H1 (cell line): ENCODE measurements around the gene SLC35B2. TPM values are rescaled to one million over a fixed set of nuclear protein-coding genes. Genes with fewer than 3 reads are reported as not detected.

Source experiments
- CTCF ChIA-PET: fragments of 300-600 bp; sonication (Branson Sonifier 250); formaldehyde crosslinking; loops from one replicate; lab custom pipeline; 2021; ENCODE audit not compliant: partially characterized antibody; lab: Charles Lee
- POLR2A ChIA-PET: fragments of 300-600 bp; sonication (Branson Sonifier 250); formaldehyde crosslinking; loops from one replicate; lab custom pipeline; 2021; ENCODE audit warnings: inconsistent platforms; ENCODE audit not compliant: partially characterized antibody; lab: Charles Lee
- DNase-seq, 2 experiments: peaks; one replicate each; pipeline versions ENCODE4 v3.0.0 to v3.0.0-alpha.2; 2010 to 2022; ENCODE audit warnings: low spot score in 2 of 2, low read depth in 1 of 2, mixed read lengths in 1 of 2
- FAIRE-seq: peaks from 2 replicates; lab custom pipeline; 2011; peaks lifted over from hg19 to GRCh38; lab: Jason Lieb, UNC
- H2AFZ ChIP-seq: 2 replicates; pipeline ENCODE4 v1.8.1; 2012; ENCODE audit warnings: low read length, inconsistent platforms
- H2AK5ac ChIP-seq: 2 replicates; pipeline ENCODE4 v1.6.1; 2013; ENCODE audit warnings: low read depth, low read length
- H2BK120ac ChIP-seq: replicated peaks from 2 replicates; pipeline ENCODE3; 2013; ENCODE audit warnings: low read depth, low read length, inconsistent platforms
- H2BK12ac ChIP-seq: 2 replicates; pipeline ENCODE4 v1.6.1; 2013; ENCODE audit warnings: low read depth, low read length
- H2BK15ac ChIP-seq: 2 replicates; pipeline ENCODE4 v1.6.1; 2013; ENCODE audit warnings: low read length
- H2BK20ac ChIP-seq: 2 replicates; pipeline ENCODE4 v1.6.1; 2013; ENCODE audit warnings: low read length
- H2BK5ac ChIP-seq: 2 replicates; pipeline ENCODE4 v1.6.1; 2013; ENCODE audit warnings: low read depth, low read length
- H3K14ac ChIP-seq: 2 replicates; pipeline ENCODE4 v1.6.1; 2013; ENCODE audit warnings: inconsistent platforms; ENCODE audit not compliant: insufficient read length
- H3K18ac ChIP-seq: 2 replicates; pipeline ENCODE4 v1.6.1; 2013; ENCODE audit warnings: low read length; ENCODE audit errors: extremely low read depth
- H3K23ac ChIP-seq: 2 replicates; pipeline ENCODE4 v1.6.1; 2013; ENCODE audit warnings: inconsistent platforms; ENCODE audit not compliant: insufficient read length
- H3K23me2 ChIP-seq: 2 replicates; pipeline ENCODE4 v1.6.1; 2013; ENCODE audit warnings: low read depth, low read length
- H3K27ac ChIP-seq: 2 replicates; pipeline ENCODE4 v1.6.1; 2011; ENCODE audit warnings: low read depth, low read length, inconsistent platforms
- H3K27me3 ChIP-seq, 4 experiments: replicated peaks in 1 of 4; 1 replicate in 1 of 4; 2 replicates in 3 of 4; pipeline versions ENCODE4 v1.6.1 to v1.8.1; 2011 to 2013; ENCODE audit warnings: low read length in 3 of 4, mild to moderate bottlenecking in 3 of 4, inconsistent platforms in 2 of 4, mixed read lengths in 2 of 4, moderate library complexity in 1 of 4; ENCODE audit not compliant: control insufficient read depth in 3 of 4, insufficient read depth in 3 of 4; ENCODE audit errors: extremely low read depth in 1 of 4
- H3K36me3 ChIP-seq, 4 experiments: 2 replicates each; pipeline versions ENCODE4 v1.6.1 to v1.8.1; 2011 to 2013; ENCODE audit warnings: mild to moderate bottlenecking in 4 of 4, low read length in 3 of 4, moderate library complexity in 2 of 4, control low read depth in 1 of 4, inconsistent platforms in 1 of 4; ENCODE audit not compliant: insufficient read depth in 4 of 4, control insufficient read depth in 2 of 4
- H3K4ac ChIP-seq: replicated peaks from 2 replicates; pipeline ENCODE3; 2013; ENCODE audit warnings: low read length, low read depth, mixed read lengths, inconsistent platforms; ENCODE audit not compliant: insufficient read length
- H3K4me1 ChIP-seq, 4 experiments: replicated peaks in 1 of 4; 1 replicate in 1 of 4; 2 replicates in 3 of 4; pipeline versions ENCODE4 v1.6.1 to v1.8.1; 2011 to 2013; ENCODE audit warnings: low read length in 3 of 4, inconsistent platforms in 2 of 4, mixed read lengths in 1 of 4; ENCODE audit not compliant: insufficient read depth in 4 of 4, control insufficient read depth in 3 of 4
- H3K4me2 ChIP-seq, 2 experiments: 2 replicates each; pipeline versions ENCODE4 v1.6.1 to v1.8.1; 2011 to 2013; ENCODE audit warnings: low read depth in 2 of 2, low read length in 2 of 2, control low read depth in 1 of 2, inconsistent platforms in 1 of 2, mild to moderate bottlenecking in 1 of 2; ENCODE audit not compliant: insufficient read depth in 1 of 2
- H3K4me3 ChIP-seq, 4 experiments: fragments of 200-600, 300-600 bp in 1 of 4; sonication (generic), shearing (Covaris generic), sonication (Bioruptor Twin) in 1 of 4; 2 replicates each; pipeline versions ENCODE4 v1.5.1 to v1.8.1; 2011 to 2016; ENCODE audit warnings: low read length in 4 of 4, low read depth in 3 of 4, control low read depth in 2 of 4, inconsistent platforms in 2 of 4, mild to moderate bottlenecking in 2 of 4, mixed read lengths in 1 of 4, moderate library complexity in 1 of 4; ENCODE audit not compliant: insufficient read depth in 2 of 4; ENCODE audit errors: extremely low read depth in 1 of 4
- H3K56ac ChIP-seq: replicated peaks from 2 replicates; pipeline ENCODE3; 2013; ENCODE audit warnings: low read depth, mild to moderate bottlenecking, mixed read lengths, low read length, inconsistent platforms; ENCODE audit not compliant: insufficient read length
- H3K79me1 ChIP-seq: 2 replicates; pipeline ENCODE4 v1.6.1; 2013; ENCODE audit warnings: low read depth, low read length, control low read depth
- H3K79me2 ChIP-seq, 2 experiments: 2 replicates each; pipeline versions ENCODE4 v1.6.1 to v1.8.1; 2012 to 2013; ENCODE audit warnings: low read length in 2 of 2, mild to moderate bottlenecking in 2 of 2, inconsistent platforms in 1 of 2; ENCODE audit not compliant: insufficient read depth in 2 of 2, control insufficient read depth in 1 of 2
- H3K9ac ChIP-seq, 4 experiments: replicated peaks in 1 of 4; 1 replicate in 1 of 4; 2 replicates in 3 of 4; pipeline versions ENCODE4 v1.6.1 to v1.8.1; 2011 to 2013; ENCODE audit warnings: low read depth in 3 of 4, low read length in 3 of 4, control low read depth in 2 of 4, mild to moderate bottlenecking in 2 of 4, moderate library complexity in 2 of 4, inconsistent platforms in 1 of 4; ENCODE audit errors: extremely low read depth in 1 of 4
- H3K9me3 ChIP-seq, 2 experiments: 2 replicates each; pipeline versions ENCODE4 v1.6.1 to v1.8.1; 2012 to 2013; ENCODE audit warnings: mild to moderate bottlenecking in 2 of 2, moderate library complexity in 2 of 2, control low read depth in 1 of 2, inconsistent platforms in 1 of 2, low read depth in 1 of 2, low read length in 1 of 2, mixed read lengths in 1 of 2; ENCODE audit not compliant: insufficient read depth in 2 of 2
- H4K20me1 ChIP-seq, 2 experiments: replicated peaks in 1 of 2; 2 replicates each; pipeline versions ENCODE3 to v1.8.1; 2011 to 2013; ENCODE audit warnings: inconsistent platforms in 2 of 2, low read length in 2 of 2, mild to moderate bottlenecking in 1 of 2; ENCODE audit not compliant: insufficient read depth in 2 of 2, control insufficient read depth in 1 of 2
- H4K5ac ChIP-seq: 2 replicates; pipeline ENCODE4 v1.6.1; 2013; ENCODE audit warnings: low read length, low read depth, mixed read lengths, inconsistent platforms; ENCODE audit not compliant: insufficient read length
- H4K8ac ChIP-seq: 2 replicates; pipeline ENCODE4 v1.8.0; 2013; ENCODE audit warnings: mild to moderate bottlenecking, moderate library complexity, low read length, inconsistent platforms; ENCODE audit not compliant: insufficient read depth; ENCODE audit errors: extremely low read depth
- H4K91ac ChIP-seq: replicated peaks from 2 replicates; pipeline ENCODE3; 2013; ENCODE audit warnings: low read length, mixed read lengths, inconsistent platforms; ENCODE audit not compliant: insufficient read length
- BACH1 ChIP-seq: IDR thresholded peaks from 2 replicates; pipeline ENCODE4 v1.6.1; 2012; ENCODE audit warnings: low read length, improper control_type of control experiment
- BRCA1 ChIP-seq: IDR thresholded peaks from 2 replicates; pipeline ENCODE4 v1.6.1; 2012; ENCODE audit warnings: low read depth, low read length, improper control_type of control experiment
- RFX5 ChIP-seq: IDR thresholded peaks from 2 replicates; pipeline ENCODE4 v1.6.1; 2011; ENCODE audit warnings: low read depth, low read length, improper control_type of control experiment, borderline replicate concordance
- SIX5 ChIP-seq: IDR thresholded peaks from 2 replicates; pipeline ENCODE4 v1.6.1; 2011; ENCODE audit warnings: mild to moderate bottlenecking, low read depth, low read length
- SRF ChIP-seq: IDR thresholded peaks from 2 replicates; pipeline ENCODE4 v1.6.1; 2011; ENCODE audit warnings: mild to moderate bottlenecking, low read depth, low read length, moderate library complexity
- WGBS, 2 experiments: shearing (Covaris generic) in 1 of 2; methylation state at CpG; one replicate each; pipeline versions ENCODE4 v1.1.6 to v1.1.7; 2013 to 2015; ENCODE audit warnings: low lambda C conversion rate in 2 of 2, mixed read lengths in 2 of 2, inconsistent platforms in 1 of 2, low coverage in 1 of 2, missing lambda C conversion rate in 1 of 2; ENCODE audit not compliant: insufficient replicate concordance in 2 of 2, insufficient coverage in 1 of 2, insufficient read length in 1 of 2; ENCODE audit errors: extremely low coverage in 1 of 2, missing lambda C conversion rate in 1 of 2; 5-methylcytosine and 5-hydroxymethylcytosine counted together
- polyA plus RNA-seq, 7 experiments: library from polyadenylated mRNA; depleted of rRNA in 3 of 7; stranded (reverse) in 5 of 7; unstranded in 2 of 7; fragments of >200 nt in 5 of 7; fragments of 200-250 nt in 2 of 7; gene quantifications; 1 replicate in 5 of 7; 2 replicates in 1 of 7; 4 replicates in 1 of 7; pipeline versions ENCODE4 v1.2.1 to v1.2.3, GENCODE V29; 2011 to 2013; ENCODE audit warnings: missing spikeins in 2 of 7, mixed read lengths in 2 of 7
- total RNA-seq: library from RNA; stranded (reverse); fragmentation: NEBNext Ultra II Directional; extraction: Animal tissue kit (Norgen Biotek cat#: 25700); gene quantifications from 2 replicates; pipeline ENCODE4 v1.2.1, GENCODE V29; 2021

SLC35B2 gene
- total and polyA plus RNA-seq, 2 of the 8 experiments (the other 6 are each of a cell fraction or from before 2014, with no cell fraction given) = 29.5 to 65.0 TPM

- peaks cover 0 to 6% of the 10 kb centered on the region in 2 experiments for H4K20me1 ChIP-seq
- H2BK20ac ChIP-seq = no peak overlapping the region
- H3K79me1 ChIP-seq = no peaks in the 10 kb centered on the region; the same call in 1 of the 2 replicates
- no peak overlapping the region for H2AK5ac ChIP-seq
- H3K9ac ChIP-seq = no peak overlapping the region
- no peak overlapping the region for H4K5ac ChIP-seq
- H2BK120ac ChIP-seq = no peak overlapping the region
- 0 out of 2 replicates have a peak overlapping the region, but pooled peaks have one; percentile 71 for H2BK12ac ChIP-seq
- no peaks in the 10 kb centered on the region for H3K9me3 ChIP-seq
- no peak for TF ChIP-seq RFX5
- TF ChIP-seq BRCA1 = no peak
- no peak for TF ChIP-seq BACH1
- TF ChIP-seq SRF = no peak
- no peak for TF ChIP-seq SIX5
- TF ChIP-seq, all 59 proteins: peak for 0
- 93% methylated on average over 3 of the region's 3 CpGs; no CpG with 5 or more reads in 1 of the 2 experiments for WGBS, 2 experiments
- Histone ChIP-seq H3K79me2 (no peaks in the 10 kb centered on the region), H3K4me1 (peaks cover 12 to 33% (median 14%) of the 10 kb centered on the region in 4 experiments), H3K23ac (no peak overlapping the region), H3K23me2 (peaks cover 6% of the 10 kb centered on the region; the same call in 1 of the 2 replicates), H3K4me3 (no peak overlapping the region), H3K18ac (no peak overlapping the region), H3K27ac (no peak overlapping the region), H4K8ac (no peak overlapping the region), H3K36me3 (peaks cover 0 to 9% (median 3%) of the 10 kb centered on the region in 4 experiments; a peak in 4 of 8 replicates), H3K27me3 (peaks cover 0 to 3% (median 1%) of the 10 kb centered on the region in 4 experiments; a peak in 2 of 7 replicates), H3K4me2 (no peak overlapping the region; a peak in 1 of 4 replicates), H3K14ac (no peak overlapping the region), H4K91ac (no peak overlapping the region), H2BK15ac (no peak overlapping the region), H3K4ac (no peak overlapping the region), H3K56ac (no peak overlapping the region), H2AFZ (no peak overlapping the region), H2BK5ac (no peak overlapping the region; the same call in none of the 2 replicates)
- no peak for FAIRE-seq
- no peak for DNase-seq
- CTCF ChIA-PET = interaction anchor here (1.5 to 19.0 kb wide), 6 partner anchors 13 to 66 kb away, joined by 3 to 330 read pairs (median 7); partner anchors contain the start of gene AARS2
- POLR2A ChIA-PET = interaction anchor here (1.0 to 12.0 kb wide), 4 partner anchors 15 to 26 kb away, joined by 3 to 138 read pairs (median 64); partner anchors contain the start of genes HSP90AB1 and SLC35B2
These were observed 15.2 kb upstream of the SLC35B2 start for GRCh38 chr6:44272529-44272928.
